Endothelial cell of umbilical vein (primary cell): ENCODE results near the gene POP5. TPM values are rescaled to one million over a fixed set of nuclear protein-coding genes. Genes with fewer than 3 reads are reported as not detected.

Source experiments
- BruUV-seq: library from RNA; stranded (reverse); fragments of 400-500 nt; replicated peaks from 2 replicates; lab custom pipeline; 2021; lab: Mats Ljungman, UMichigan
- CTCF ChIA-PET: fragments of 300-600, 350-600 bp; sonication (Branson Sonifier 250); formaldehyde crosslinking; loops from one replicate; lab custom pipeline; 2021; ENCODE audit warnings: antibody characterized with exemption, inconsistent platforms; lab: Charles Lee
- POLR2A ChIA-PET: fragments of 300-600, 350-600 bp; sonication (Branson Sonifier 250); formaldehyde crosslinking; loops from one replicate; lab custom pipeline; 2021; ENCODE audit warnings: antibody characterized with exemption, inconsistent platforms; lab: Charles Lee
- DNase-seq: peaks from one replicate; pipeline ENCODE4 v3.0.0-alpha.2; 2011; ENCODE audit warnings: low read depth, low spot score
- FAIRE-seq: peaks from 2 replicates; lab custom pipeline; 2011; peaks lifted over from hg19 to GRCh38; lab: Jason Lieb, UNC
- H2AFZ ChIP-seq: 2 replicates; pipeline ENCODE4 v1.6.0; 2012; ENCODE audit warnings: low read depth, low read length, control low read depth, inconsistent platforms
- H3K27ac ChIP-seq: 2 replicates; pipeline ENCODE4 v1.5.1; 2011; ENCODE audit warnings: low read depth, mild to moderate bottlenecking, control low read depth, low read length, moderate library complexity; ENCODE audit not compliant: insufficient read depth
- H3K27me3 ChIP-seq, 2 experiments: 2 replicates each; pipeline versions ENCODE4 v1.6.0 to v1.6.1; 2011; ENCODE audit warnings: low read length in 2 of 2, mixed read lengths in 1 of 2; ENCODE audit not compliant: control insufficient read depth in 2 of 2, insufficient read depth in 2 of 2
- H3K36me3 ChIP-seq, 2 experiments: 2 replicates in 1 of 2; 3 replicates in 1 of 2; pipeline ENCODE4 v1.5.1; 2011; ENCODE audit warnings: low read length in 2 of 2, mild to moderate bottlenecking in 1 of 2, moderate library complexity in 1 of 2; ENCODE audit not compliant: control insufficient read depth in 2 of 2, insufficient read depth in 2 of 2; ENCODE audit errors: extremely low read depth in 1 of 2
- H3K4me1 ChIP-seq: 3 replicates; pipeline ENCODE4 v1.5.1; 2011; ENCODE audit warnings: mild to moderate bottlenecking, low read length; ENCODE audit not compliant: control insufficient read depth, insufficient read depth; ENCODE audit errors: extremely low read depth
- H3K4me2 ChIP-seq: 2 replicates; pipeline ENCODE4 v1.6.1; 2011; ENCODE audit warnings: low read length, control low read depth, mixed read lengths; ENCODE audit not compliant: insufficient read depth
- H3K4me3 ChIP-seq, 3 experiments: fragments of 200-600 bp in 1 of 3; sonication (generic), shearing (Covaris generic) in 1 of 3; replicated peaks in 1 of 3; 2 replicates each; pipeline ENCODE4 v1.5.1; 2011 to 2016; ENCODE audit warnings: control low read depth in 3 of 3, low read length in 3 of 3, mild to moderate bottlenecking in 2 of 3, inconsistent platforms in 1 of 3, low read depth in 1 of 3, moderate library complexity in 1 of 3; ENCODE audit not compliant: insufficient read depth in 1 of 3
- H3K79me2 ChIP-seq: 2 replicates; pipeline ENCODE4 v1.6.0; 2012; ENCODE audit warnings: low read length, inconsistent platforms; ENCODE audit not compliant: control insufficient read depth, insufficient read depth
- H3K9ac ChIP-seq: replicated peaks from 2 replicates; pipeline ENCODE3; 2011; ENCODE audit warnings: low read length, control low read depth; ENCODE audit not compliant: insufficient read depth; ENCODE audit errors: extremely low read depth
- H3K9me1 ChIP-seq: replicated peaks from 3 replicates; pipeline ENCODE4 v1.6.0; 2011; ENCODE audit warnings: mild to moderate bottlenecking, low read length; ENCODE audit not compliant: control insufficient read depth, insufficient read depth; ENCODE audit errors: extremely low read depth
- H3K9me3 ChIP-seq: replicated peaks from 2 replicates; pipeline ENCODE4 v1.5.1; 2012; ENCODE audit warnings: low read length, inconsistent platforms; ENCODE audit not compliant: control insufficient read depth, insufficient read depth
- H4K20me1 ChIP-seq: replicated peaks from 2 replicates; pipeline ENCODE3; 2011; ENCODE audit warnings: mild to moderate bottlenecking, low read length; ENCODE audit not compliant: control insufficient read depth, insufficient read depth; ENCODE audit errors: extremely low read depth
- EZH2 ChIP-seq: IDR thresholded peaks from 2 replicates; pipeline ENCODE4 v1.6.1; 2012; ENCODE audit warnings: borderline replicate concordance, low read depth, mild to moderate bottlenecking, moderate library complexity, low read length, inconsistent platforms; ENCODE audit not compliant: severe bottlenecking
- FOS ChIP-seq: IDR thresholded peaks from 2 replicates; pipeline ENCODE4 v1.6.1; 2011; ENCODE audit warnings: mild to moderate bottlenecking, low read length, moderate library complexity, borderline replicate concordance; ENCODE audit not compliant: insufficient read depth
- GATA2 ChIP-seq: IDR thresholded peaks from 2 replicates; pipeline ENCODE4 v1.7.0; 2011; ENCODE audit warnings: low read depth, mild to moderate bottlenecking, moderate library complexity, mixed read lengths, low read length; ENCODE audit not compliant: insufficient read length, insufficient read depth
- JUN ChIP-seq: IDR thresholded peaks from 2 replicates; pipeline ENCODE4 v1.6.1; 2011; ENCODE audit warnings: borderline replicate concordance, low read depth; ENCODE audit not compliant: insufficient read length, insufficient read depth
- MYC ChIP-seq: IDR thresholded peaks from one replicate; pipeline ENCODE4 v1.6.1; 2011; ENCODE audit warnings: mild to moderate bottlenecking, low read depth, low read length
- POLR2A ChIP-seq: IDR thresholded peaks from 2 replicates; pipeline ENCODE4 v1.6.1; 2012; ENCODE audit warnings: low read depth, mild to moderate bottlenecking, control low read depth, low read length
- POLR2AphosphoS5 ChIP-seq: IDR thresholded peaks from 2 replicates; pipeline ENCODE4 v1.6.1; 2012; ENCODE audit warnings: low read depth, mild to moderate bottlenecking, control low read depth, low read length, moderate library complexity; ENCODE audit not compliant: insufficient read depth
- dilution Hi-C: fragments of 300-500 bp; cut with MboI; formaldehyde crosslinking; loops from one replicate; pipeline ENCODE4 v1.15.0; 2019; ENCODE audit warnings: low sequenced_read_pairs; ENCODE audit not compliant: extremely low pct_ligation_motif_present
- intact Hi-C: fragments of 100-400 bp; cut with micrococcal nuclease; formaldehyde crosslinking; loops from one replicate; pipeline ENCODE4 v1.10.0; 2022
- polyA plus RNA-seq, 4 experiments: library from polyadenylated mRNA; depleted of rRNA in 3 of 4; stranded (reverse) in 3 of 4; unstranded in 1 of 4; fragments of >200 nt; gene quantifications; 2 replicates each; pipeline versions ENCODE4 v1.2.1 to v1.2.3, GENCODE V29; 2011 to 2012; ENCODE audit warnings: missing spikeins in 1 of 4
- total RNA-seq: library from RNA; stranded (reverse); gene quantifications from 2 replicates; pipeline ENCODE4 v1.2.3, GENCODE V29; 2021
- TF ChIP-seq, protein P1 (sequence below): IDR thresholded peaks from 2 replicates; pipeline ENCODE4 v1.6.1; 2011; ENCODE audit not compliant: insufficient read depth, insufficient read length
- TF ChIP-seq, protein P2 (sequence below), 2 donors: IDR thresholded peaks; 1 replicate in 1 of 2; 2 replicates in 1 of 2; pipeline ENCODE4 v1.5.1; 2011; ENCODE audit warnings: low read length in 2 of 2, mild to moderate bottlenecking in 2 of 2, moderate library complexity in 2 of 2, control low read depth in 1 of 2, inconsistent platforms in 1 of 2, low read depth in 1 of 2; ENCODE audit not compliant: insufficient read depth in 1 of 2; ENCODE audit errors: extremely low read depth in 1 of 2

POP5 gene
- total and polyA plus RNA-seq, 2 donors (not counting 3 experiments of a cell fraction or from before 2014, with no cell fraction given) = 25.7 to 60.2 TPM

DNA sequence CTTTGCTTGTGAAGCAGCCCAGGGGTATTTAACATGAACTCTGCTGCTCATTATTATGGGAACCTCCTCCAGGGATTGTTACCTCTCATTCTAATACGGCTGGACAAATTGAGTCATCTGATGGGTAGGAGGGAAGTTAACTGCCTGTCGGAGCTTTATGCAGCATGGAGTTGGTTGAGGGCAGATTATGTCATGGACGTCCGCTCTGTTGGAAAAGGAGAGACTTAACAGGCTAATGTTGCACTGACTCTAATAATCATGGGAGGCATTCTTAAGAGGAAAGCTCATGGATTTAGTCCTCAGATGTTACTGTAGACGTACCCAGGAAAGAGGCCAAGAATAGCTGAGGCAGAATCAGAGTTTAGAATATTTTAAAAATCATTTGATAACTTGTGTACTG, 9.9 kb downstream of the POP5 start:
- ChIA-PET POLR2A (no interaction called here), CTCF (interaction anchor here (1.9 kb wide), 1 partner anchor 9 kb away, joined by 10 read pairs; the partner anchor contains the start of gene POP5)
- no peak overlapping the region for H2AFZ ChIP-seq
- H3K4me1 ChIP-seq = no peaks in the 10 kb centered on the region
- H3K4me3 ChIP-seq = no peak overlapping the region
- H3K27ac ChIP-seq = no peak overlapping the region
- no peak for DNase-seq
- intact Hi-C loops = no loop called here
- H3K4me2 ChIP-seq = no peak overlapping the region
- H3K9me1 ChIP-seq = no peaks in the 10 kb centered on the region
- dilution Hi-C loops = no loop called here
- no peak for FAIRE-seq
- no peaks in the 10 kb centered on the region for H3K9me3 ChIP-seq
- peaks cover 2% of the 10 kb centered on the region for H3K79me2 ChIP-seq
- H4K20me1 ChIP-seq = no peaks in the 10 kb centered on the region
- no peak overlapping the region for H3K9ac ChIP-seq
- no peak for TF ChIP-seq POLR2A
- no peak for TF ChIP-seq EZH2
- TF ChIP-seq, protein P1, sequence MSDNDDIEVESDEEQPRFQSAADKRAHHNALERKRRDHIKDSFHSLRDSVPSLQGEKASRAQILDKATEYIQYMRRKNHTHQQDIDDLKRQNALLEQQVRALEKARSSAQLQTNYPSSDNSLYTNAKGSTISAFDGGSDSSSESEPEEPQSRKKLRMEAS = no peak
- TF ChIP-seq GATA2 = no peak
- TF ChIP-seq MYC = no peak
- TF ChIP-seq POLR2AphosphoS5 = no peak
- TF ChIP-seq FOS = no peak
- no peak for TF ChIP-seq JUN
- TF ChIP-seq, protein P2, sequence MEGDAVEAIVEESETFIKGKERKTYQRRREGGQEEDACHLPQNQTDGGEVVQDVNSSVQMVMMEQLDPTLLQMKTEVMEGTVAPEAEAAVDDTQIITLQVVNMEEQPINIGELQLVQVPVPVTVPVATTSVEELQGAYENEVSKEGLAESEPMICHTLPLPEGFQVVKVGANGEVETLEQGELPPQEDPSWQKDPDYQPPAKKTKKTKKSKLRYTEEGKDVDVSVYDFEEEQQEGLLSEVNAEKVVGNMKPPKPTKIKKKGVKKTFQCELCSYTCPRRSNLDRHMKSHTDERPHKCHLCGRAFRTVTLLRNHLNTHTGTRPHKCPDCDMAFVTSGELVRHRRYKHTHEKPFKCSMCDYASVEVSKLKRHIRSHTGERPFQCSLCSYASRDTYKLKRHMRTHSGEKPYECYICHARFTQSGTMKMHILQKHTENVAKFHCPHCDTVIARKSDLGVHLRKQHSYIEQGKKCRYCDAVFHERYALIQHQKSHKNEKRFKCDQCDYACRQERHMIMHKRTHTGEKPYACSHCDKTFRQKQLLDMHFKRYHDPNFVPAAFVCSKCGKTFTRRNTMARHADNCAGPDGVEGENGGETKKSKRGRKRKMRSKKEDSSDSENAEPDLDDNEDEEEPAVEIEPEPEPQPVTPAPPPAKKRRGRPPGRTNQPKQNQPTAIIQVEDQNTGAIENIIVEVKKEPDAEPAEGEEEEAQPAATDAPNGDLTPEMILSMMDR (IDR thresholded peaks at IDR 0.05; ENCODE audit: extremely low read depth in 1 of 2, insufficient read depth in 1 of 2, low read depth in 1 of 2, low read length in 2 of 2) = no peak
- H3K27me3 ChIP-seq = no peaks in the 10 kb centered on the region
- peaks cover 34 to 55% of the 10 kb centered on the region in 2 experiments for H3K36me3 ChIP-seq
- no TSS peak for BruUV-seq
